ENCODE data around the gene CLVS2. TPM values are rescaled to one million over a fixed set of nuclear protein-coding genes. Genes with fewer than 3 reads are reported as not detected.

CLVS2 gene
- total RNA-seq, 2 experiments from 2014 or later, result not detected

DNA sequence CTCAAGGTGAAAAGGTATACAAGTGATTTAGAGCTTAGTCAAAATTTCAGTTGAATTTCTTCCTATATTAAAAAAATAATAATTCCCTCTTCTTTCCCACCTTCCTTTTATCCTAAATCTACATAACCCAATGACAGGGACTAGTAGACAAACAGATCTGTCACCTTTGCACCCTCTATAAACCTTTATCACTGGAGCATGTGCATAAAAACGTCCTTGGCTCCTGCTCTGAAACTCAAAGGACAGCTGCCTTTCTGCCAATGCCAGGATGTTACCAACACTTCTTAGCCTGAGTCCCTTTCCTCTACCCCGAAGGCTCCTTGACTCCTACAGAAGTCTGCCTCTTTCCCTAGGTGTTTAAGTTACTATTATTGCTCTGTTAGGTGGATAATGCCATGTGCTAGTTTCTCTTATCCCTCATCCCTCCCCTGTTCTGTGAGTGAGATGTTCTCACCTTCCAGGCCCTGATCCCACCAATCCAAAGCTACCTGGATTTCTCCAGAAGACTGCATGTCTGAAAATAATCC, 4.3 kb downstream of the CLVS2 start:
- peaks cover 4% of the 10 kb centered on the region for H3K9me3 Mint-ChIP-seq
- H3K4me3 Mint-ChIP-seq, result no peak overlapping the region
- no peak overlapping the region for H3K27ac Mint-ChIP-seq

DNA sequence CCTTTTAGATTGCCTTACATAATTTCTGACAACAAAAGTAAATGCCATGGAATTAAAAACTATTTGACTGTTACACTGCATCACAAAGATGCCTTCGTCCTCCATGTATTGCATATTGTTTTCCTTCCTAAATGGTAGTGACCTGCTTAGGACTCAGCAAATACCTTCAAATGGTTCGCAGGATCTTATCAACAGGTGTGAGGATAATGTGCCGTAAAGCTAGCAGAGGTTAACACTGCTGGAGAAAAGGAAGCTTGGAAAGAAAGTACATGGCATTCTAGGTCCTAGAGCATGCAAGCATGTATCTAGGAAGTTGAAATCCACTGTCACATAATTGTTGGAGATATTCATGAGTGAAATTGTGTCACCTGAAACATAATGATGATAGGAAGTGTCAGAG, 5.5 kb downstream of the CLVS2 start:
- H3K9me3 ChIP-seq (ENCODE audit: control insufficient read depth in 1 of 2, insufficient read depth in 1 of 2, low read length in 2 of 2), result peaks cover 0 to 17% of the 10 kb centered on the region in 2 experiments
- no peaks in the 10 kb centered on the region for H3K36me3 ChIP-seq (ENCODE audit: insufficient read depth, low read length)
- ATAC-seq (ENCODE audit: poor library complexity), result no peak
- CTCF ChIA-PET, result no interaction called here
- peaks cover 25% of the 10 kb centered on the region for H3K27me3 Mint-ChIP-seq
- no peak overlapping the region for H3K27ac ChIP-seq (ENCODE audit: low read depth in 1 of 2, low read length in 2 of 2)
- intact Hi-C loops (cut with DNase I, micrococcal nuclease), result no loop called here
- no peaks in the 10 kb centered on the region for H3K4me1 Mint-ChIP-seq (ENCODE audit: low read depth)
- no peak overlapping the region for H3K4me3 Mint-ChIP-seq
- H3K4me3 ChIP-seq (ENCODE audit: low read length), result no peak overlapping the region
- H3K27ac Mint-ChIP-seq, result no peak overlapping the region
- H3K36me3 Mint-ChIP-seq (ENCODE audit: low read depth), result no peaks in the 10 kb centered on the region
- H3K9me3 Mint-ChIP-seq, result peaks cover 4% of the 10 kb centered on the region
- POLR2A ChIA-PET, result no interaction called here
- TF ChIP-seq, protein P1, sequence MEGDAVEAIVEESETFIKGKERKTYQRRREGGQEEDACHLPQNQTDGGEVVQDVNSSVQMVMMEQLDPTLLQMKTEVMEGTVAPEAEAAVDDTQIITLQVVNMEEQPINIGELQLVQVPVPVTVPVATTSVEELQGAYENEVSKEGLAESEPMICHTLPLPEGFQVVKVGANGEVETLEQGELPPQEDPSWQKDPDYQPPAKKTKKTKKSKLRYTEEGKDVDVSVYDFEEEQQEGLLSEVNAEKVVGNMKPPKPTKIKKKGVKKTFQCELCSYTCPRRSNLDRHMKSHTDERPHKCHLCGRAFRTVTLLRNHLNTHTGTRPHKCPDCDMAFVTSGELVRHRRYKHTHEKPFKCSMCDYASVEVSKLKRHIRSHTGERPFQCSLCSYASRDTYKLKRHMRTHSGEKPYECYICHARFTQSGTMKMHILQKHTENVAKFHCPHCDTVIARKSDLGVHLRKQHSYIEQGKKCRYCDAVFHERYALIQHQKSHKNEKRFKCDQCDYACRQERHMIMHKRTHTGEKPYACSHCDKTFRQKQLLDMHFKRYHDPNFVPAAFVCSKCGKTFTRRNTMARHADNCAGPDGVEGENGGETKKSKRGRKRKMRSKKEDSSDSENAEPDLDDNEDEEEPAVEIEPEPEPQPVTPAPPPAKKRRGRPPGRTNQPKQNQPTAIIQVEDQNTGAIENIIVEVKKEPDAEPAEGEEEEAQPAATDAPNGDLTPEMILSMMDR (IDR thresholded peaks at IDR 0.05), result no peak
- no peak for DNase-seq
- H3K4me1 ChIP-seq (ENCODE audit: insufficient read depth, low read length), result no peaks in the 10 kb centered on the region
- peaks cover 8 to 17% of the 10 kb centered on the region in 2 experiments for H3K27me3 ChIP-seq (ENCODE audit: control insufficient read depth in 1 of 2, insufficient read depth in 2 of 2, low read length in 2 of 2)

More for the DNA sequence above, 4.3 kb downstream of the CLVS2 start:
- Mint-ChIP-seq H3K36me3 (ENCODE audit: low read depth) (no peaks in the 10 kb centered on the region), H3K4me1 (ENCODE audit: low read depth) (no peaks in the 10 kb centered on the region), H3K27me3 (peaks cover 33% of the 10 kb centered on the region)
- no peak overlapping the region for H3K27ac ChIP-seq (ENCODE audit: low read depth in 1 of 2, low read length in 2 of 2)
- ATAC-seq (ENCODE audit: poor library complexity), result no peak
- intact Hi-C loops (cut with DNase I, micrococcal nuclease), result no loop called here
- ChIA-PET POLR2A (no interaction called here), CTCF (no interaction called here)
- TF ChIP-seq, protein P1 (IDR thresholded peaks at IDR 0.05), result no peak
- no peaks in the 10 kb centered on the region for H3K4me1 ChIP-seq (ENCODE audit: insufficient read depth, low read length)
- DNase-seq, result no peak
- peaks cover 16 to 21% of the 10 kb centered on the region in 2 experiments for H3K27me3 ChIP-seq (ENCODE audit: control insufficient read depth in 1 of 2, insufficient read depth in 2 of 2, low read length in 2 of 2)
- H3K4me3 ChIP-seq (ENCODE audit: low read length), result no peak overlapping the region
- H3K9me3 ChIP-seq (ENCODE audit: control insufficient read depth in 1 of 2, insufficient read depth in 1 of 2, low read length in 2 of 2), result peaks cover 0 to 27% of the 10 kb centered on the region in 2 experiments
- no peaks in the 10 kb centered on the region for H3K36me3 ChIP-seq (ENCODE audit: insufficient read depth, low read length)

DNA sequence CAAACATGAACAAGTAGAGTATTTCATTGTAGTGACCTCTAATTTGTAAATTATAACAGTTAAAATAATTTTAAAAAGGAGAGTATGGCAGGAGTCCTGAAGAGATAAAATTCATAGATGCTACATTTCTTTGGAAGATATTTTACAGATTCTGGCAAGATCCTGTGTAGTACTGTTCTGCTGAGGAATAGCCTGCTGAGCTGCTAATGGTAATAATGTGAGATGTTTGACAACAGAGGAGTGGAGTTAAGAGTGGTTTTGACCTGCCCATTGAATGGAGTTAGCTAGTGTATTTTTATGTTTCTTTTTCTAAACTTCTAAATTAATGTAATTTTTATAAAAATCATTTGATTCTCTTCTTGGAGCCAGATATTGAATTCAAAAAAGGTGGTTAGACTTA, 11.8 kb downstream of the CLVS2 start:
- H3K27ac Mint-ChIP-seq, result no peak overlapping the region
- TF ChIP-seq, protein P1 (IDR thresholded peaks at IDR 0.05), result no peak
- H3K4me3 ChIP-seq (ENCODE audit: low read length), result no peak overlapping the region
- CTCF ChIA-PET, result no interaction called here
- no peaks in the 10 kb centered on the region for H3K9me3 Mint-ChIP-seq
- no peak overlapping the region for H3K27ac ChIP-seq (ENCODE audit: low read depth in 1 of 2, low read length in 2 of 2)
- no peak for ATAC-seq (ENCODE audit: poor library complexity)
- no peaks in the 10 kb centered on the region for H3K27me3 ChIP-seq (ENCODE audit: control insufficient read depth in 1 of 2, insufficient read depth in 2 of 2, low read length in 2 of 2)
- peaks cover 0 to 4% of the 10 kb centered on the region in 2 experiments for H3K9me3 ChIP-seq (ENCODE audit: control insufficient read depth in 1 of 2, insufficient read depth in 1 of 2, low read length in 2 of 2)
- no peaks in the 10 kb centered on the region for H3K36me3 Mint-ChIP-seq (ENCODE audit: low read depth)
- no peaks in the 10 kb centered on the region for H3K36me3 ChIP-seq (ENCODE audit: insufficient read depth, low read length)
- no peaks in the 10 kb centered on the region for H3K4me1 Mint-ChIP-seq (ENCODE audit: low read depth)
- POLR2A ChIA-PET, result no interaction called here
- intact Hi-C loops (cut with DNase I, micrococcal nuclease), result no loop called here
- no peak for DNase-seq
- H3K4me1 ChIP-seq (ENCODE audit: insufficient read depth, low read length), result no peaks in the 10 kb centered on the region
- no peaks in the 10 kb centered on the region for H3K27me3 Mint-ChIP-seq
- no peak overlapping the region for H3K4me3 Mint-ChIP-seq

All from CD4-positive, alpha-beta T cell (primary cell).